Measurements from ENCODE around the gene ACTG1. TPM values are rescaled to one million over a fixed set of nuclear protein-coding genes. Genes with fewer than 3 reads are reported as not detected.

Gene ACTG1
- total RNA-seq, 1 experiment from 2014 or later, result 4,160 TPM

- H2BK12ac ChIP-seq (ENCODE audit: insufficient read length, low read depth, low read length), result no peak overlapping the region
- H2BK15ac ChIP-seq (ENCODE audit: low read depth, low read length), result no peak overlapping the region
- Mint-ChIP-seq H3K9me3 (no peaks in the 10 kb centered on the region), H3K27me3 (ENCODE audit: low read depth) (no peaks in the 10 kb centered on the region), H3K36me3 (ENCODE audit: insufficient read depth in 1 of 3, low read depth in 3 of 3) (peaks cover 11 to 65% (median 54%) of the 10 kb centered on the region in 3 experiments; a peak in 6 of 7 replicates), H3K27ac (no peak overlapping the region), H3K4me3 (no peak overlapping the region), H3K4me1 (no peaks in the 10 kb centered on the region; a peak in 1 of 4 replicates)
- no peak overlapping the region for H3T11ph ChIP-seq (ENCODE audit: low read length)
- H3K9ac ChIP-seq (ENCODE audit: extremely low read depth, insufficient read length, low read length), result no peak overlapping the region
- H3K4ac ChIP-seq (ENCODE audit: low read depth, low read length), result no peak overlapping the region
- H4K8ac ChIP-seq (replicated peaks; ENCODE audit: insufficient read length, low read depth, low read length), result no peak overlapping the region
- H2AFZ ChIP-seq (ENCODE audit: low read length), result no peak overlapping the region
- no peaks in the 10 kb centered on the region for H4K20me1 ChIP-seq (ENCODE audit: control insufficient read depth, insufficient read depth, insufficient read length)
- no peaks in the 10 kb centered on the region for H3K23me2 ChIP-seq (ENCODE audit: insufficient read length, low read depth, low read length, poor library complexity, severe bottlenecking)
- no peak overlapping the region for H2AK5ac ChIP-seq (ENCODE audit: insufficient read length, low read length)
- peak; percentile 73 for DNase-seq
- H3K18ac ChIP-seq (ENCODE audit: insufficient read length, low read depth, low read length), result no peak overlapping the region
- H2BK20ac ChIP-seq (ENCODE audit: low read depth, low read length, poor library complexity, severe bottlenecking), result no peak overlapping the region
- no peak overlapping the region for H2BK5ac ChIP-seq (ENCODE audit: insufficient read length, low read length)
- H3K27me3 ChIP-seq (ENCODE audit: insufficient read depth, low read length), result no peaks in the 10 kb centered on the region
- H3K27ac ChIP-seq (ENCODE audit: insufficient read length, low read depth, low read length), result no peak overlapping the region
- no peak overlapping the region for H3K56ac ChIP-seq (ENCODE audit: insufficient read length, low read depth, low read length)
- no peaks in the 10 kb centered on the region for H3K9me3 ChIP-seq (ENCODE audit: control insufficient read depth, low read depth, low read length)
- H3K14ac ChIP-seq (ENCODE audit: insufficient read depth, low read length), result no peak overlapping the region
- WGBS (ENCODE audit: extremely low coverage, insufficient read length, low lambda C conversion rate), result no CpG with 5 or more reads among the region's 27 CpGs
- peak; percentile 50 for TF ChIP-seq CTCF (conservative IDR thresholded peaks at IDR 0.05)
- no peak overlapping the region for H3K23ac ChIP-seq (ENCODE audit: insufficient read length, low read depth, low read length)
- H4K5ac ChIP-seq (ENCODE audit: insufficient read length, low read depth, low read length), result no peak overlapping the region
- H4K91ac ChIP-seq (ENCODE audit: insufficient read length, low read depth, low read length), result no peak overlapping the region
- H3K4me2 ChIP-seq (ENCODE audit: insufficient read depth, insufficient read length, low read length), result no peak overlapping the region
- H2BK120ac ChIP-seq (ENCODE audit: low read depth, low read length, poor library complexity, severe bottlenecking), result no peak overlapping the region
- no peaks in the 10 kb centered on the region for H3K79me1 ChIP-seq (ENCODE audit: insufficient read depth, low read depth, low read length, poor library complexity, severe bottlenecking)
- H3K4me1 ChIP-seq (ENCODE audit: insufficient read depth, low read length), result no peaks in the 10 kb centered on the region
- H3K79me2 ChIP-seq (ENCODE audit: insufficient read depth, low read length), result no peaks in the 10 kb centered on the region
Measured at GRCh38 chr17:81558941-81559806, 46.6 kb upstream of the ACTG1 start.

Measured in H9 (cell line).